NCI-H146 treated with DMSO at 0.1 percent for 48 hours (cell line): Measurements from ENCODE around the gene HNRNPM.

Experiments
- DNase-seq: peaks from one replicate; lab custom pipeline; 2025; ENCODE audit not compliant: unreplicated experiment; lab: John Stamatoyannopoulos, UW

Gene HNRNPM

DNA sequence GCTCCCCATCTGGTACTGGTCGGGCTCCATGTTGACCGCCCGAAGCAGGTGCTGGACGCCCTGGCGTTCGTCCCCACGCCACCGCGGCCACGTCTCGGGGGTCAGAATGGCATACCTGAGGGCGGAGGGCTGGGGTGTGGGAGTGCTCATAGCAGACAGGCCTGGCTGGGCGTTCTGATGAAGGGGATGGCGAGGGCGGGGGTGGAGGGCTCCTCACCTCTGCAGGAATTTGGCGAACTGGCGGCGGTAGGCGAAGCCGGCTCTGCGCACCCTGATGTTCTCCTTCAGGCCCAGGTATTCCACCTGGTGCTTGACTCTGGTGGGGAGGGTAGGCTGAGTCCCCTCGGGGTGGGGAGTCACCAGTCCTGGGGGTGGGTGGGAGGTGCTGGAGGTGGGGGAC, 91.5 kb downstream of the HNRNPM start:
- no peak for DNase-seq

DNA sequence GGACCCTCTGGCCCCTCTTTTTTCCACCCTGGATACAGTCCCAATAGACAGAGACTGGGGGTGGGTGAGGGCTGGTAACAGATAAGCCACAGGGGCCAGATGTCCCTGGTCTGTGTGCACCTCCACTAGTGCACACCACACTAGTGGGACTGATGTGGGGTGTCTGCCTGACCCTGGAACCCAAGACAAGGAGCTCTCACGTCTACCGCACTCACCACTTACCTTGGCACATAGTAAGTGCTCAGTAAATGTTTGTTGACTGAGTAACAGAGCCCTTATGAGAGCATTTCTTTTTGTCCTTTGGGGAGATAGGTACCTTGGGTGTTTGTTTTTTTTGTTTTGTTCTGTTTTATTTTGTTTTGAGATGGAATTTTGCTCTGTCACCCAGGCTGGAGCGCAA, 92.3 kb downstream of the HNRNPM start:
- no peak for DNase-seq
